ENCODE results near the gene DGCR8. TPM values are rescaled to one million over a fixed set of nuclear protein-coding genes. Genes with fewer than 3 reads are reported as not detected.
A peak's percentile ranks its signal among the peaks of the same experiment; 100 is the strongest.

The DGCR8 gene
- 17.1 TPM for polyA plus RNA-seq (2013, experiment 1 of 2)
- 15.7 TPM for polyA plus RNA-seq (2013, experiment 2 of 2)

- H3K36me3 ChIP-seq (ENCODE audit: control insufficient read depth, insufficient read depth, low read length): peaks cover 18% of the 10 kb centered on the region
- H3K4me1 ChIP-seq (ENCODE audit: control insufficient read depth, insufficient read depth, low read length, poor library complexity, severe bottlenecking): peaks cover 13% of the 10 kb centered on the region
- WGBS, 2 experiments (ENCODE audit: insufficient coverage in 2 of 2): 1% methylated on average over 63 to 73 of the region's 100 CpGs
- H3K27ac ChIP-seq (ENCODE audit: low read depth, low read length, severe bottlenecking): peak within 1 kb of the TSS; percentile 92
- peak within 1 kb of the TSS; percentile 87 for H3K4me3 ChIP-seq (ENCODE audit: extremely low read depth, insufficient read depth, low read length, poor library complexity, severe bottlenecking)
- no peaks in the 10 kb centered on the region for H3K9me3 ChIP-seq (ENCODE audit: control insufficient read depth, low read length)
These were observed at the start of gene DGCR8 for GRCh38 chr22:20079745-20080444. DGCR8 (plus strand) TSS chr22:20080241; CDS start chr22:20085964, 5,723 bp downstream.

GRCh38 chr22:20031732-20032406 is 48.2 kb upstream of the DGCR8 start:
- peaks cover 5% of the 10 kb centered on the region for H3K36me3 ChIP-seq (ENCODE audit: control insufficient read depth, insufficient read depth, low read length)
- no peaks in the 10 kb centered on the region for H3K9me3 ChIP-seq (ENCODE audit: control insufficient read depth, low read length)
- H3K4me1 ChIP-seq (ENCODE audit: control insufficient read depth, insufficient read depth, low read length, poor library complexity, severe bottlenecking): no peaks in the 10 kb centered on the region
- no peak overlapping the region for H3K27ac ChIP-seq (ENCODE audit: low read depth, low read length, severe bottlenecking)
- H3K4me3 ChIP-seq (ENCODE audit: extremely low read depth, insufficient read depth, low read length, poor library complexity, severe bottlenecking): no peak overlapping the region
- 92 to 96% methylated on average over 12 to 15 of the region's 16 CpGs for WGBS, 2 experiments (ENCODE audit: insufficient coverage in 2 of 2)

- no peaks in the 10 kb centered on the region for H3K9me3 ChIP-seq (ENCODE audit: control insufficient read depth, low read length)
- H3K4me3 ChIP-seq (ENCODE audit: extremely low read depth, insufficient read depth, low read length, poor library complexity, severe bottlenecking): no peak overlapping the region
- H3K27ac ChIP-seq (ENCODE audit: low read depth, low read length, severe bottlenecking): no peak overlapping the region
- H3K4me1 ChIP-seq (ENCODE audit: control insufficient read depth, insufficient read depth, low read length, poor library complexity, severe bottlenecking): no peaks in the 10 kb centered on the region
- WGBS, 2 experiments (ENCODE audit: insufficient coverage in 2 of 2): 90 to 100% methylated on average over 5 to 7 of the region's 7 CpGs
- peaks cover 5% of the 10 kb centered on the region for H3K36me3 ChIP-seq (ENCODE audit: control insufficient read depth, insufficient read depth, low read length)
These were observed 47.5 kb upstream of the DGCR8 start for GRCh38 chr22:20032407-20032991.

GRCh38 chr22:20033045-20033706 is 46.9 kb upstream of the DGCR8 start:
- Histone ChIP-seq H3K9me3 (ENCODE audit: control insufficient read depth, low read length) (no peaks in the 10 kb centered on the region), H3K36me3 (ENCODE audit: control insufficient read depth, insufficient read depth, low read length) (peaks cover 5% of the 10 kb centered on the region), H3K4me1 (ENCODE audit: control insufficient read depth, insufficient read depth, low read length, poor library complexity, severe bottlenecking) (peaks cover 5% of the 10 kb centered on the region), H3K27ac (ENCODE audit: low read depth, low read length, severe bottlenecking) (no peak overlapping the region), H3K4me3 (ENCODE audit: extremely low read depth, insufficient read depth, low read length, poor library complexity, severe bottlenecking) (no peak overlapping the region)
- 93 to 98% methylated on average over 13 of the region's 14 CpGs for WGBS, 2 experiments (ENCODE audit: insufficient coverage in 2 of 2)

GRCh38 chr22:20034143-20034542 is 45.9 kb upstream of the DGCR8 start:
- Histone ChIP-seq H3K9me3 (ENCODE audit: control insufficient read depth, low read length) (no peaks in the 10 kb centered on the region), H3K4me1 (ENCODE audit: control insufficient read depth, insufficient read depth, low read length, poor library complexity, severe bottlenecking) (peaks cover 9% of the 10 kb centered on the region), H3K36me3 (ENCODE audit: control insufficient read depth, insufficient read depth, low read length) (peaks cover 5% of the 10 kb centered on the region), H3K27ac (ENCODE audit: low read depth, low read length, severe bottlenecking) (no peak overlapping the region), H3K4me3 (ENCODE audit: extremely low read depth, insufficient read depth, low read length, poor library complexity, severe bottlenecking) (no peak overlapping the region)
- 74 to 82% methylated on average over 5 of the region's 5 CpGs for WGBS, 2 experiments (ENCODE audit: insufficient coverage in 2 of 2)

GRCh38 chr22:20035375-20036083 is 44.5 kb upstream of the DGCR8 start:
- WGBS, 2 experiments (ENCODE audit: insufficient coverage in 2 of 2): 91 to 96% methylated on average over 14 to 16 of the region's 16 CpGs
- Histone ChIP-seq H3K27ac (ENCODE audit: low read depth, low read length, severe bottlenecking) (no peak overlapping the region), H3K4me3 (ENCODE audit: extremely low read depth, insufficient read depth, low read length, poor library complexity, severe bottlenecking) (no peak overlapping the region), H3K9me3 (ENCODE audit: control insufficient read depth, low read length) (no peaks in the 10 kb centered on the region), H3K36me3 (ENCODE audit: control insufficient read depth, insufficient read depth, low read length) (peaks cover 5% of the 10 kb centered on the region), H3K4me1 (ENCODE audit: control insufficient read depth, insufficient read depth, low read length, poor library complexity, severe bottlenecking) (peaks cover 9% of the 10 kb centered on the region)

GRCh38 chr22:20036084-20036482 is 44.0 kb upstream of the DGCR8 start:
- Histone ChIP-seq H3K4me3 (ENCODE audit: extremely low read depth, insufficient read depth, low read length, poor library complexity, severe bottlenecking) (no peak overlapping the region), H3K4me1 (ENCODE audit: control insufficient read depth, insufficient read depth, low read length, poor library complexity, severe bottlenecking) (peaks cover 9% of the 10 kb centered on the region), H3K9me3 (ENCODE audit: control insufficient read depth, low read length) (no peaks in the 10 kb centered on the region), H3K36me3 (ENCODE audit: control insufficient read depth, insufficient read depth, low read length) (peaks cover 5% of the 10 kb centered on the region), H3K27ac (ENCODE audit: low read depth, low read length, severe bottlenecking) (no peak overlapping the region)
- WGBS, 2 experiments (ENCODE audit: insufficient coverage in 2 of 2): 91% methylated on average over 7 to 8 of the region's 10 CpGs

- 94 to 95% methylated on average over 21 of the region's 25 CpGs for WGBS, 2 experiments (ENCODE audit: insufficient coverage in 2 of 2)
- H3K4me1 ChIP-seq (ENCODE audit: control insufficient read depth, insufficient read depth, low read length, poor library complexity, severe bottlenecking): peaks cover 9% of the 10 kb centered on the region
- H3K4me3 ChIP-seq (ENCODE audit: extremely low read depth, insufficient read depth, low read length, poor library complexity, severe bottlenecking): no peak overlapping the region
- peak overlapping the region; percentile 29 for H3K27ac ChIP-seq (ENCODE audit: low read depth, low read length, severe bottlenecking)
- H3K9me3 ChIP-seq (ENCODE audit: control insufficient read depth, low read length): no peaks in the 10 kb centered on the region
- peaks cover 5% of the 10 kb centered on the region for H3K36me3 ChIP-seq (ENCODE audit: control insufficient read depth, insufficient read depth, low read length)
These were observed 43.3 kb upstream of the DGCR8 start for GRCh38 chr22:20036535-20037392.

GRCh38 chr22:20037419-20037818 is 42.6 kb upstream of the DGCR8 start:
- H3K27ac ChIP-seq (ENCODE audit: low read depth, low read length, severe bottlenecking): peak overlapping the region; percentile 29
- H3K4me3 ChIP-seq (ENCODE audit: extremely low read depth, insufficient read depth, low read length, poor library complexity, severe bottlenecking): no peak overlapping the region
- whole genome bisulfite sequencing, 2 experiments (ENCODE audit: insufficient coverage in 2 of 2): 97 to 98% methylated on average over 3 of the region's 3 CpGs
- H3K36me3 ChIP-seq (ENCODE audit: control insufficient read depth, insufficient read depth, low read length): peaks cover 5% of the 10 kb centered on the region
- H3K9me3 ChIP-seq (ENCODE audit: control insufficient read depth, low read length): no peaks in the 10 kb centered on the region
- H3K4me1 ChIP-seq (ENCODE audit: control insufficient read depth, insufficient read depth, low read length, poor library complexity, severe bottlenecking): peaks cover 9% of the 10 kb centered on the region
